Measurements from ENCODE around the gene ADAMTS5. TPM values are rescaled to one million over a fixed set of nuclear protein-coding genes. Genes with fewer than 3 reads are reported as not detected.

Gene ADAMTS5
- total and polyA plus RNA-seq, 2 of the 13 experiments (the other 11 are each of a cell fraction or from before 2014, with no cell fraction given): not detected

DNA sequence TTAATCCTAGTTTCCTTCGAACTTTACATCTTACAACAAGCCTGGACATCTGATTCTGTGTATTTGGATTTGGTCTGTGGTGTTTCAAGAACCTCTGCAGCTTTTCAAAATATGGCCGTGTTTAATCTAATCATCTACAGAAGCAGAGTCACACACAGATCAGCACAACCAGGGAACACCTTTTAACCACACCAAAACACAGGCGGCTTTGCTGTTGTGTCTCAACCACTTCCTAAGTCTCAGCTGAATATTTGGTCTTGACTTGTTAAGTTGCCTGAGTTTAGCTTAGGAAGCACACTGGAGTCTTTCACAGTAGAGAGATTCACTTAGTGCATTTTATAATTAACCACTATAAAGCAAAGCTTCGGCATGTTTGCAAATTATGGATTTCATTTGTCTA is 17.1 kb downstream of the ADAMTS5 start:
- POLR2A ChIA-PET: no interaction called here
- intact Hi-C loops (cut with micrococcal nuclease; ENCODE audit: unreplicated experiment) (no loop called here), in situ Hi-C loops (cut with HindIII; ENCODE audit: extremely low pct_ligation_motif_present, low pct_unique_long_range_greater_than_20kb) (no loop called here)

GRCh38 chr21:26948194-26948593 is 18.7 kb downstream of the ADAMTS5 start:
- FAIRE-seq (no peak), ATAC-seq (no peak), DNase-seq (ENCODE audit: low spot score) (no peak)
- POLR2A ChIA-PET: no interaction called here
- peaks cover 82% of the 10 kb centered on the region for H3K9me3 ChIP-seq (ENCODE audit: low read length)
- no peak overlapping the region for H3K4me2 ChIP-seq (ENCODE audit: low read depth, low read length)
- no peaks in the 10 kb centered on the region for H4K20me1 ChIP-seq (ENCODE audit: insufficient read depth, low read length)
- no peaks in the 10 kb centered on the region for H3K36me3 ChIP-seq (replicated peaks in 1 of 2; ENCODE audit: control insufficient read depth in 1 of 2, insufficient read depth in 2 of 2, low read length in 2 of 2)
- intact Hi-C loops (cut with micrococcal nuclease; ENCODE audit: unreplicated experiment) (no loop called here), in situ Hi-C loops (cut with HindIII; ENCODE audit: extremely low pct_ligation_motif_present, low pct_unique_long_range_greater_than_20kb) (no loop called here)
- H2AFZ ChIP-seq (ENCODE audit: low read length): no peak overlapping the region
- no peak overlapping the region for H3K27ac ChIP-seq (ENCODE audit: extremely low read length, insufficient read depth, low read length)
- H3K4me3 ChIP-seq (replicated peaks in 1 of 3; ENCODE audit: insufficient read depth in 1 of 3, low read depth in 2 of 3, low read length in 3 of 3): no peak overlapping the region
- H3K79me2 ChIP-seq (ENCODE audit: insufficient read depth, low read length): no peaks in the 10 kb centered on the region
- H3K27me3 ChIP-seq (ENCODE audit: control insufficient read depth in 1 of 2, insufficient read depth in 2 of 2, low read length in 2 of 2): no peaks in the 10 kb centered on the region
- H3K4me1 ChIP-seq (ENCODE audit: insufficient read depth, low read length): no peaks in the 10 kb centered on the region
- 0% methylated on average over 2 of the region's 2 CpGs for whole genome bisulfite sequencing (ENCODE audit: low lambda C conversion rate)
- H3K9ac ChIP-seq (ENCODE audit: insufficient read depth, low read depth, low read length): no peak overlapping the region
- CTCF ChIA-PET (ENCODE audit: low intra/inter-chr PET ratio, low total read pairs): no interaction called here
- BruUV-seq (replicated peaks): no TSS peak
- TF ChIP-seq CREB1 (IDR thresholded peaks at IDR 0.05) (no peak), CREB1 (CRISPR knock-in tag; IDR thresholded peaks at IDR 0.05) (no peak), BCLAF1 (IDR thresholded peaks at IDR 0.05) (no peak), CENPT (CRISPR knock-in tag; IDR thresholded peaks at IDR 0.05; ENCODE audit: low read depth) (no peak), ZNF543 (CRISPR knock-in tag; IDR thresholded peaks at IDR 0.05) (no peak), ZNF740 (CRISPR knock-in tag; IDR thresholded peaks at IDR 0.05) (no peak)
- TF ChIP-seq, protein P1, sequence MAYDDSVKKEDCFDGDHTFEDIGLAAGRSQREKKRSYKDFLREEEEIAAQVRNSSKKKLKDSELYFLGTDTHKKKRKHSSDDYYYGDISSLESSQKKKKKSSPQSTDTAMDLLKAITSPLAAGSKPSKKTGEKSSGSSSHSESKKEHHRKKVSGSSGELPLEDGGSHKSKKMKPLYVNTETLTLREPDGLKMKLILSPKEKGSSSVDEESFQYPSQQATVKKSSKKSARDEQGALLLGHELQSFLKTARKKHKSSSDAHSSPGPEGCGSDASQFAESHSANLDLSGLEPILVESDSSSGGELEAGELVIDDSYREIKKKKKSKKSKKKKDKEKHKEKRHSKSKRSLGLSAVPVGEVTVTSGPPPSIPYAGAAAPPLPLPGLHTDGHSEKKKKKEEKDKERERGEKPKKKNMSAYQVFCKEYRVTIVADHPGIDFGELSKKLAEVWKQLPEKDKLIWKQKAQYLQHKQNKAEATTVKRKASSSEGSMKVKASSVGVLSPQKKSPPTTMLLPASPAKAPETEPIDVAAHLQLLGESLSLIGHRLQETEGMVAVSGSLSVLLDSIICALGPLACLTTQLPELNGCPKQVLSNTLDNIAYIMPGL (CRISPR knock-in tag; IDR thresholded peaks at IDR 0.05; ENCODE audit: borderline replicate concordance in 1 of 2, low read depth in 1 of 2): no peak

More for the DNA sequence above, 17.1 kb downstream of the ADAMTS5 start:
- no peak overlapping the region for H3K27ac ChIP-seq (ENCODE audit: extremely low read length, insufficient read depth, low read length)
- TF ChIP-seq ZNF20 (CRISPR knock-in tag; IDR thresholded peaks at IDR 0.05) (no peak), ZNF878 (CRISPR knock-in tag; IDR thresholded peaks at IDR 0.05) (no peak), ZNF781 (CRISPR knock-in tag; IDR thresholded peaks at IDR 0.05; ENCODE audit: borderline replicate concordance, not compliant biosample characterization) (no peak), ZNF883 (CRISPR knock-in tag; IDR thresholded peaks at IDR 0.05; ENCODE audit: not compliant biosample characterization) (no peak), MED1 (CRISPR knock-in tag; IDR thresholded peaks at IDR 0.05) (no peak), ZNF432 (CRISPR knock-in tag; IDR thresholded peaks at IDR 0.05; ENCODE audit: borderline replicate concordance) (no peak), ZKSCAN1 (IDR thresholded peaks at IDR 0.05; ENCODE audit: low read length) (no peak), NCOA5 (CRISPR knock-in tag; IDR thresholded peaks at IDR 0.05) (no peak), ZNF558 (CRISPR knock-in tag; IDR thresholded peaks at IDR 0.05; ENCODE audit: borderline replicate concordance) (no peak), ZNF496 (CRISPR knock-in tag; IDR thresholded peaks at IDR 0.05; ENCODE audit: insufficient replicate concordance) (no peak)
- no peak overlapping the region for H2AFZ ChIP-seq (ENCODE audit: low read length)
- 17% methylated on average over 4 of the region's 4 CpGs for WGBS (ENCODE audit: low lambda C conversion rate)
- no peaks in the 10 kb centered on the region for H3K4me1 ChIP-seq (ENCODE audit: insufficient read depth, low read length)
- no peaks in the 10 kb centered on the region for H3K36me3 ChIP-seq (replicated peaks in 1 of 2; ENCODE audit: control insufficient read depth in 1 of 2, insufficient read depth in 2 of 2, low read length in 2 of 2)
- H3K79me2 ChIP-seq (ENCODE audit: insufficient read depth, low read length): no peaks in the 10 kb centered on the region
- CTCF ChIA-PET (ENCODE audit: low intra/inter-chr PET ratio, low total read pairs): no interaction called here
- no TSS peak for BruUV-seq (replicated peaks)
- FAIRE-seq (no peak), DNase-seq (ENCODE audit: low spot score) (no peak), ATAC-seq (no peak)
- H3K27me3 ChIP-seq (ENCODE audit: control insufficient read depth in 1 of 2, insufficient read depth in 2 of 2, low read length in 2 of 2): no peaks in the 10 kb centered on the region
- H3K4me3 ChIP-seq (replicated peaks in 1 of 3; ENCODE audit: insufficient read depth in 1 of 3, low read depth in 2 of 3, low read length in 3 of 3): no peak overlapping the region
- H3K4me2 ChIP-seq (ENCODE audit: low read depth, low read length): no peak overlapping the region
- H3K9me3 ChIP-seq (ENCODE audit: low read length): peaks cover 79% of the 10 kb centered on the region
- H3K9ac ChIP-seq (ENCODE audit: insufficient read depth, low read depth, low read length): no peak overlapping the region
- H4K20me1 ChIP-seq (ENCODE audit: insufficient read depth, low read length): no peaks in the 10 kb centered on the region

All from HepG2 (cell line).